PC-9 (cell line): ENCODE measurements around the gene LRMDA. TPM values are rescaled to one million over a fixed set of nuclear protein-coding genes. Genes with fewer than 3 reads are reported as not detected.

Experiments
- BruUV-seq: library from RNA; stranded (reverse); fragments of 400-500 nt; replicated peaks from 2 replicates; lab custom pipeline; 2021; lab: Mats Ljungman, UMichigan
- CTCF ChIA-PET: fragments of 300-600 bp; sonication (Branson Sonifier 250); formaldehyde crosslinking; loops from one replicate; lab custom pipeline; 2022; ENCODE audit warnings: antibody characterized with exemption; lab: Charles Lee
- POLR2A ChIA-PET: fragments of 300-600 bp; sonication (Branson Sonifier 250); formaldehyde crosslinking; loops from one replicate; lab custom pipeline; 2022; ENCODE audit warnings: antibody characterized with exemption; ENCODE audit not compliant: unreplicated experiment; lab: Charles Lee
- DNase-seq, 2 experiments: peaks; one replicate each; pipeline versions ENCODE4 v3.0.0 to v3.0.0-alpha.2; 2015 to 2022; ENCODE audit warnings: mixed read lengths in 1 of 2
- H2AFZ ChIP-seq: fragments of 200-600 bp; sonication (generic); 2 replicates; pipeline ENCODE4 v1.8.1; 2017; ENCODE audit warnings: antibody characterized with exemption
- H3F3A ChIP-seq: fragments of 200-600 bp; sonication (generic); 2 replicates; pipeline ENCODE4 v1.8.1; 2017; ENCODE audit warnings: antibody characterized with exemption, mild to moderate bottlenecking, low read depth; ENCODE audit not compliant: insufficient read depth
- H3K27ac ChIP-seq: fragments of 200-600 bp; sonication (generic); 2 replicates; pipeline ENCODE4 v1.6.1; 2016; ENCODE audit warnings: mixed run types
- H3K27me3 ChIP-seq: fragments of 200-600 bp; sonication (generic); 2 replicates; pipeline ENCODE4 v1.6.1; 2016; ENCODE audit warnings: low read depth, mixed run types; ENCODE audit not compliant: insufficient read depth
- H3K36me3 ChIP-seq: fragments of 200-600 bp; sonication (generic); 2 replicates; pipeline ENCODE4 v1.6.1; 2016; ENCODE audit warnings: low read depth, mixed run types
- H3K4me1 ChIP-seq: fragments of 200-600 bp; sonication (generic); replicated peaks from 2 replicates; pipeline ENCODE4 v1.6.1; 2016; ENCODE audit warnings: mixed run types; ENCODE audit not compliant: insufficient read depth
- H3K4me2 ChIP-seq: fragments of 200-600 bp; sonication (generic); 2 replicates; pipeline ENCODE4 v1.6.1; 2017; ENCODE audit warnings: mixed run types
- H3K4me3 ChIP-seq: fragments of 200-600 bp; sonication (generic); 2 replicates; pipeline ENCODE4 v1.6.1; 2016; ENCODE audit warnings: mixed run types
- H3K79me2 ChIP-seq: fragments of 200-600 bp; sonication (generic); 2 replicates; pipeline ENCODE4 v1.6.1; 2017; ENCODE audit warnings: low read depth, mixed run types
- H3K9me2 ChIP-seq: fragments of 200-600 bp; sonication (generic); 2 replicates; pipeline ENCODE4 v1.8.1; 2017; ENCODE audit warnings: mild to moderate bottlenecking; ENCODE audit not compliant: insufficient read depth
- H3K9me3 ChIP-seq: fragments of 200-600 bp; sonication (generic); 2 replicates; pipeline ENCODE4 v1.8.1; 2016; ENCODE audit warnings: low read depth; ENCODE audit not compliant: insufficient read depth
- H4K20me1 ChIP-seq: fragments of 200-600 bp; sonication (generic); 2 replicates; pipeline ENCODE4 v1.8.1; 2017; ENCODE audit not compliant: insufficient read depth
- CTCF ChIP-seq: fragments of 200-600 bp; sonication (generic); conservative IDR thresholded peaks from 2 replicates; pipeline ENCODE4 v1.6.1; 2017; ENCODE audit warnings: mixed run types, antibody characterized with exemption, mild to moderate bottlenecking, moderate library complexity
- EZH2 ChIP-seq: fragments of 200-600 bp; sonication (generic); IDR thresholded peaks from 2 replicates; pipeline ENCODE4 v1.8.0; 2017; ENCODE audit warnings: antibody characterized with exemption, low read depth
- intact Hi-C: fragments of 100-400 bp; cut with micrococcal nuclease; formaldehyde crosslinking; loops from one replicate; pipeline ENCODE4 v1.10.0; 2022; ENCODE audit not compliant: unreplicated experiment
- total RNA-seq: library from RNA; stranded (reverse); gene quantifications from 2 replicates; pipeline ENCODE4 v1.2.3, GENCODE V29; 2021

The LRMDA gene
- total RNA-seq, 1 experiment from 2014 or later: not detected

GRCh38 chr10:75586814-75587213 lies 155.4 kb downstream of the LRMDA start:
- Histone ChIP-seq H3K4me1 (no peaks in the 10 kb centered on the region), H3K27ac (no peak overlapping the region), H3K9me2 (no peaks in the 10 kb centered on the region), H3K36me3 (no peaks in the 10 kb centered on the region), H3K9me3 (no peaks in the 10 kb centered on the region; the same call in 1 of the 2 replicates), H3K4me2 (no peak overlapping the region), H3K4me3 (no peak overlapping the region), H3K27me3 (no peaks in the 10 kb centered on the region), H3K79me2 (no peaks in the 10 kb centered on the region), H3F3A (no peaks in the 10 kb centered on the region), H2AFZ (no peak overlapping the region), H4K20me1 (no peaks in the 10 kb centered on the region)
- intact Hi-C loops: no loop called here
- CTCF ChIA-PET: no interaction called here
- BruUV-seq: no TSS peak
- POLR2A ChIA-PET: no interaction called here
- TF ChIP-seq CTCF: no peak
- TF ChIP-seq EZH2: no peak
- no peak for DNase-seq

- Histone ChIP-seq H3K27me3 (no peaks in the 10 kb centered on the region), H2AFZ (no peak overlapping the region), H3K4me3 (no peak overlapping the region), H3K9me3 (no peaks in the 10 kb centered on the region; the same call in 1 of the 2 replicates), H3K4me2 (no peak overlapping the region), H3K27ac (no peak overlapping the region), H4K20me1 (no peaks in the 10 kb centered on the region), H3K36me3 (no peaks in the 10 kb centered on the region), H3K4me1 (no peaks in the 10 kb centered on the region), H3F3A (no peaks in the 10 kb centered on the region), H3K79me2 (no peaks in the 10 kb centered on the region), H3K9me2 (no peaks in the 10 kb centered on the region)
- ChIA-PET POLR2A (no interaction called here), CTCF (no interaction called here)
- BruUV-seq: no TSS peak
- TF ChIP-seq CTCF: no peak
- no peak for TF ChIP-seq EZH2
- DNase-seq: no peak
- intact Hi-C loops: no loop called here
These were observed 156.6 kb downstream of the LRMDA start for GRCh38 chr10:75588031-75588430.

- no peak overlapping the region for H3K27ac ChIP-seq
- no peaks in the 10 kb centered on the region for H3F3A ChIP-seq
- no peak for TF ChIP-seq CTCF
- no peak for TF ChIP-seq EZH2
- no peak overlapping the region for H2AFZ ChIP-seq
- ChIA-PET POLR2A (no interaction called here), CTCF (interaction anchor here (0.7 kb wide), 1 partner anchor 458 kb away, joined by 5 read pairs; no protein-coding TSS in a partner anchor)
- intact Hi-C loops: no loop called here
- no TSS peak for BruUV-seq
- H3K27me3 ChIP-seq: no peaks in the 10 kb centered on the region
- DNase-seq: no peak
- no peaks in the 10 kb centered on the region for H3K9me3 ChIP-seq
- no peak overlapping the region for H3K4me3 ChIP-seq
- H3K36me3 ChIP-seq: no peaks in the 10 kb centered on the region
- no peaks in the 10 kb centered on the region for H3K4me1 ChIP-seq
- no peaks in the 10 kb centered on the region for H3K9me2 ChIP-seq
- no peaks in the 10 kb centered on the region for H4K20me1 ChIP-seq
- no peak overlapping the region for H3K4me2 ChIP-seq
- no peaks in the 10 kb centered on the region for H3K79me2 ChIP-seq
These were observed 158.7 kb downstream of the LRMDA start for GRCh38 chr10:75589895-75590654.
